HG03045 (cell line): Measurements from ENCODE around the gene GDPD2.

Source experiments
- ATAC-seq: cut with Tn5 transposase; IDR thresholded peaks from one replicate; pipeline ENCODE4 v1.9.1; 2021; ENCODE audit warnings: mild to moderate bottlenecking, moderate library complexity; ENCODE audit not compliant: unreplicated experiment

Gene GDPD2

DNA sequence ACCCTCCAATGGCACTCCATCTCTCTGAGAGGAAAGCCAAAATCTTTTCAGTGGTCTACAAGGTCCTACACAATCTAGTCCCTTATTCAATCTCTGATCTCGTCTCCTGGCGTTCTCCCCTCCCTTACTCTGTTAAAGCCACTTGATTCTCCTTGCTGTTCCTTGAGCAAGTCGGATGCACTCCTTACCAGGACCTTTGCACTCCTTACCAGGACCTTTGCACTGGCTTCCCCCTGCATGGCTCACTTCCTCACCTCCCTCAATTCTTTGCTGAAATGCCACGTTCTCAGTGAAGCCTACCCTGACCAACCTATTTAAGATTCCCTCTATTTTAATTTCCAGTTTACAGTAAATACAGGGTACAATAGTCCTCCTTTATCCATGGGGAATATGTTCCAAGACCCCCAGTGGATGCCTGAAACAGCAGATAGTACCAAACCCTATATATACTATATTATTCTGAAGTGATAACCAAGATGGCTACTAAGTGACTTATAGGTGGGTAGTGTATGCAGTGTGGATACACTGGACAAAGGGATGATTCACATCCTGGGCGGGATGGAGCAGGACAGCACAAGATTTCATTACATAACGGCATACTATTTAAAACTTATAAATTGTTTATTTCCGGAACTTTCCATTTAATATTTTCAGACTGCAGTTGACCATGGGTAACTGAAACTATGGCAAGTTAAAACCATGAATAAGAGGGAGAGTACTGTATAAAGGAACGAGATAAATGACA, 15.0 kb downstream of the GDPD2 start:
- ATAC-seq = no peak

- peak; percentile 45 for ATAC-seq
Observed at GRCh38 chrX:70439016-70439415, 15.9 kb downstream of the GDPD2 start.

DNA sequence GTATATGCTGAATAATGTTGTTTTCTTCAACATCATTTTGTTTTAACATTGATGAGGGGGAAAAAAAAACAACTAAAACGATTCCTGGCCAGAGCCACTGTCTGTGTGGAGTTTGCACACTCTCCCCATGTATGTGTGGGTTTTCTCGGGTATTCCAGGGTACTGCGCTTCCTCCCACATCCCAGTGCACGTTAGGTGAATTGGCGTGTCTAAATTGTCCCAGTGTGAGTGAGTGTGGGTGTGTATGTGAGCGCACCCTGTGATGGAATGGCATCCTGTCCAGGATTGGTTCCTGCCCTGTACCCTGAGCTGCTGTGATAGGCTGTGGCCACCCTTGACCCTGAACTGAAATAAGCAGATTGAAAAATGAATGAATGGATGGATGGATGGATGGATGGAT, 19.1 kb downstream of the GDPD2 start:
- ATAC-seq = no peak

DNA sequence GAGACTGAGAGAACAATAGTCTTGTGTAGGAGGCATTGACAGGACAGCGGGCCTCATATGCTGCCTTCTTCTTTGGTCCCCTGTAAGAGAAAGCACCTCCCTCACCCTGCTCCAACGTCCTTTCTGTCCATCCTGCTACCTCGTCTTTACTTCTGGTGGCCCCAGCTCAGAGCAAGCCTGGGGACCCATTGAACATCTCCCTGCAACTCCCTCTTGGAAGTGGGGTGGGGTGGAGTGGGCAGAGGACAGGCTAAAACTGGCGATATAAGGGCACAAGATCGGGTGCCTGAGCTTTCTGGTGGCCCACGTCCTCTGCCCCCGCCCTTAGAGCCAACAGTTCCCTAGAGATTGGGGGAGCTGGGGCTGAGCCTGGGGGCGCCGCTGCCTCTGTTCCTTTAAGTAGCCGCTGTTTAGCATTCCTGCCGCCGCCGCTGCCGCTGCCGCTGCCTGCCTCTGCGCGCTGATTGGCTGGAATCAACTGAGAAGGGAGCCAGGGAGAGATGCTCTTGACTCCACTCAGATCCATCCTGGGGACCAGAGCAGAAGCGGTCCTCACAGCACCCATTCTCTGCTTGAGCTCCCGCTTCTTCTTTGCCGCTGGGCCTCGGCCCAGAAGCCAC, 21.3 kb downstream of the GDPD2 start, which contains the start of gene DLG3:
DLG3 (plus strand) TSS at position 510 of the 620 bp plus-strand sequence. CDS start 367 bp downstream, outside the sequence.
- no peak for ATAC-seq

GRCh38 chrX:70444946-70445656, 22.0 kb downstream of the GDPD2 start:
- no peak for ATAC-seq

DNA sequence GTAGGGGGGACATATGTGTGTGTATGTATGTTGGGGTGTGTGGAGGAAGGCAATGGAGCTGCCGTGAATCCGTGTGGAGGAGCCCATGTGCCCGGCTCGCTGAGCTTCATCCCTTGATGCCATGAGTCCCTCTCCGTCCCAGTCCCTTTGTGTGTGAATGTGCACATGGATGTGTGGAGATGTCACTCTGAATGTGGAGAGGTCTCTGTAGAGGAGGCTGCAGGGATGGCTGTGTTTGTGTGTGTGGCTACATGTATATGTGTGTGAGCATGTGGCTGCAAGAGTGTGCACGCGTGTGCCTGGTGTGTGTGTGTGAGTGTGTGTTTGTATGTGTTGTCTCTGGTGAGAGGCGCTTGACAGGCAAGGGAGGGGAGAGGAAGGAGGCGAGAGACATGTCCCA, 22.8 kb downstream of the GDPD2 start:
- ATAC-seq = no peak

DNA sequence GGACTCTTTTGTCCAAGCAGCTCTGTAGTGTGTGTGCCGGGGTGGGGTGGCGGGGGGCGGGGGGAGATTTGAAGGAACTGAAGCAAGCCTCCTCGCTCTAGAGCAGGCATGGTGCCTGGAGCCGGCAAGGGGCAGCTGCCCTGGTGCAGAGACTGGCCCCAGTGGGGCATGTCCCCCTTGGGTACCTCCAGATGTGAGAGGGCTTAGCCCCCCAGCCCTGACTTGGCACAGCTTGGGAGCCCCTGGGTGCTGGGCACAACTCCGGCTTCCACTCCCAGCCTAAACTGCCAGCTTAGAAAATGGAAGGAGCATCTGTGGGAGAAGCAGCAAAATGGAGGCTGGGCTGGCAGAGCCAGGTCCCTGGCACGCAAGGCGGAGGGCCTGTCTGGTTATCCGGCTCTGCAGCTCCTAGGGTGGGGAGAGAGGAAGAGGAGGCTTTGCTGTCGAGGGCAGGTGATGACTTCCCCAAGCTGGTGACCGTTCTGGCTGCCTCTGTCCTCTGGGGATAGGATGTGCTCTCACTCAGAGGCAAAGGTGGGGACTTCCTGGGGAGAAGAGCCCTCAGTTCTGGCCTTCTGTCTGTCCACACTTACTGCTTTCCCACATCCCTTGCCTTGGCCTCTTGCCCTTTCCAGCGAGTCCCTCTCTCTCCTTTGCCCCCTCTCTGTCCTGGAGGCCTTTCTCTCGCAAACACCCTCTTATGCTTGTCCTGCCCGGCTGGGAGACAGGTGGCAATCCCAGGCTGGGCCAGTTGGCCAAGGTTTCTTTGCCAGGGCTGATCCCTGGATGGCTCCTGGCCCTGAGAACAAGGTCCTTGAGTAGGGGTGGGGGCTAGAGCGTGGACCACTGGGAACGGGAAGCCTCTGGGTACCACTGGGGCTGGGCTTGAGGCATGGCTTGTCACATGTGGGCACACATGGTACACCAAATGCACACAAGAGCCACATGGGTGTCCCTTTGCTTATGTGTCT, 23.6 kb downstream of the GDPD2 start:
- no peak for ATAC-seq

GRCh38 chrX:70449457-70449966, 26.4 kb downstream of the GDPD2 start:
- ATAC-seq = no peak

GRCh38 chrX:70452143-70452733, 29.1 kb downstream of the GDPD2 start:
- peak; percentile 45 for ATAC-seq

DNA sequence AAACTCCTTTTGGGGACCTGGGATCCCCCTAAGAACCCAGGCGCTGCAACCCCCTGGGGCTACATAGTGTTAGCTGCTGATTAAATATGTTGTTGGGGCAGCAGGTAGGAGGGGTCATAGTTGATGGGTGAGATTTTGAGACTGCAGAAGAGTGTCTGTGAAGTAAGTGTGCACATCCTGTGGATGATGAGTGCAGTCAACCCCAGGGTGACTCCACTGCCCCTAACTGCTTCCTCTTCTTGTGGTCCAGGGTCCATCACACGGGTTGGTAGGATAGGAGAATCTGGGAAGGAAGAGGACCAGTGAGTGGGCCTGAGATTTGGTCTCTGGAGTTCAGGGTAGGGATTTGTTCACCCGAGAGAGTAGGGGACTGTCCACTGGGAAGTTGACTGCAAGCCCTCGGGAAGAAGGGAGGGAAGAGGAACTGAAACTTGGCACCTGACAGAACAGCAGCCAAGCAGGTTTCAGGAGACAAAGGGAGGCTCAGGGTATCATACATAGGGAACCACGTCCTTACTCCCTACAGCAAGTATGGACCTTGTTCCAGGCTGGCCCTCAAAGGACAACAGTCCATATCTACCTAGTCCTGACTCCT, 30.0 kb downstream of the GDPD2 start:
- no peak for ATAC-seq

GRCh38 chrX:70454441-70455365, 31.6 kb downstream of the GDPD2 start:
- peak; percentile 73 for ATAC-seq

GRCh38 chrX:70455366-70456202, 32.5 kb downstream of the GDPD2 start:
- ATAC-seq = no peak

GRCh38 chrX:70456256-70456655, 33.1 kb downstream of the GDPD2 start:
- ATAC-seq = no peak

DNA sequence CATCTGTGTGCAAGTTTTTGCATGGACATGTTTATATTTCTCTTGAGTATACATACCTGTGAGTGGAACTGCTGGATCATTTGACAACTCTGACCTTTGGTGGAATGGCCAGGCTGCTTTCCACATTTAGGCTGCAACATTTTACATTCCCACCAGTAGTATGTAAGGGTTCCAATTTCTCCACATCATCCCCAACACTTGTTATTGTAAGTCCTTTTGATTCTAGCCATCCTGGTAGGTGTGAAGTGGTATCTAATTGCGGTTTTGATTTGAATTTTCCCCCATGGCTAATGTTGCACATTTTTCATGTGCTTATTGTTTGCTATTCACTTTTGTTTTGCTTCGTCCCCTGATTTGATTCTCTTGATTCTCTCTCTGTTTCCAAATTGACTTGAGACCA, 37.9 kb downstream of the GDPD2 start:
- no peak for ATAC-seq

DNA sequence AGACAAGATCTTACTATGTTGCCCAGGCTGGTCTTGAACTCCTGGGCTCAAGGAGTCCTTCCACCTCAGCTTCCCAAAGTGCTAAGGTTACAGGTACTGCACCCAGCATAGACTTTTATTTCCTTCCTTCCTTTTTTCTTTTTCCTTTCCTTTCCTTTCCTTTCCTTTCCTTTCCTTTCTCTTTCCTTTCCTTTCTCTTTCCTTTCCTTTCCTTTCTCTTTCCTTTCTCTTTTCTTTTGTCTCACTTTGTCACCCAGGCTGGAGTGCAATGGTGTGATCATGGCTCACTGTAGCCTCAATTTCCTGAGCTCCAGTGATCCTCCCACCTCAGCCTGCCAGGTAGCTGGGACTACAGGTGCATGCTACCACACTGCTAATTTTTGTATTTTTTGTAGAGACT, 40.9 kb downstream of the GDPD2 start:
- no peak for ATAC-seq

DNA sequence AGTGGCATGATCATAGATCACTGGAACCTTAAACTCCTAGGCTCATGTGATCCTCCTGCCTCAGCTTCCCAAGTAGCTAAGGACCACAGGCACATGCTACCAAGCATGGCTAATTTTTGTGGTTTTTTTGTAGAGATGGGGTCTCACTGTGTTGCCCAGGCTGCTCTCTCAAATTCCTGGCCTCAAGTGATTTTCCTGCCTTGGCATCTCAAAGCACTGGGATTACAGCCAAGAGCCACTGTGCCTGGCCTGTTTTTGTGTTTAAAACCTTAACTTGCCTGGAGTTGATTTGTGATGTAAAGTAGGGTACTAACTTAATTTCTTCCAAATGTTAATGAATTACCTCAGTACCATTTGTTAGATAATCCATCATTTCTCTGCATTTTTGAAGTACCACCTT, 43.9 kb downstream of the GDPD2 start:
- ATAC-seq = no peak

- ATAC-seq = no peak
Observed at GRCh38 chrX:70468709-70469108, 45.6 kb downstream of the GDPD2 start.

DNA sequence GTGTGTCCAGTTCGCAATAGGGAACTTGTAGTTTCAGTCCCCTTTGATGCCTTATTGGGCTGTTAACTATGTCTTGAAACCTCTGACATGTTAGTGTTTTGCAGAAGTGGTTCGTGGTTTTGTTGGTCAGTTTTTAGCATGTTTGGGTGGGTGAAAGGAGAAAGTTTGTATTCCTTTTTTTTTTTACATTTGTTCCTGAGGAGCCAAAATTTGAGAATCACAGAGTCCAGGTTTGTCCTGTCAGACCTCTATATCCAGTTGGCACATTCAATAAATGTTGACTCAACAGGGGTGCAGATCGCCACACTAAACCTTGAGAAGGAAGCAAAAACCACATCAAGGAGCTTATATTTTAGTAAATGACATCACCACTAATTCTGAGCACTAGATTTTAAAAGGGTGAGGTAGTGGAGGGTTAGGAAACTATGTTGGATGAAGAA, 47.8 kb downstream of the GDPD2 start:
- no peak for ATAC-seq
